ENCODE data around the gene CAND2. TPM values are rescaled to one million over a fixed set of nuclear protein-coding genes. Genes with fewer than 3 reads are reported as not detected.

The CAND2 gene
- total RNA-seq, 2 donors from 2014 or later: 0.72 to 2.2 TPM

- Histone ChIP-seq H3K36me3 (no peaks in the 10 kb centered on the region), H3K9ac (ENCODE audit: low read depth in 2 of 2, low read length in 2 of 2) (no peak overlapping the region), H3K27me3 (no peaks in the 10 kb centered on the region), H3K9me3 (no peaks in the 10 kb centered on the region), H3K4me3 (no peak overlapping the region), H3K27ac (no peak overlapping the region), H3K4me1 (no peaks in the 10 kb centered on the region)
- DNase-seq: no peak
- intact Hi-C loops (cut with DNase I): no loop called here
- TF ChIP-seq, protein P1, sequence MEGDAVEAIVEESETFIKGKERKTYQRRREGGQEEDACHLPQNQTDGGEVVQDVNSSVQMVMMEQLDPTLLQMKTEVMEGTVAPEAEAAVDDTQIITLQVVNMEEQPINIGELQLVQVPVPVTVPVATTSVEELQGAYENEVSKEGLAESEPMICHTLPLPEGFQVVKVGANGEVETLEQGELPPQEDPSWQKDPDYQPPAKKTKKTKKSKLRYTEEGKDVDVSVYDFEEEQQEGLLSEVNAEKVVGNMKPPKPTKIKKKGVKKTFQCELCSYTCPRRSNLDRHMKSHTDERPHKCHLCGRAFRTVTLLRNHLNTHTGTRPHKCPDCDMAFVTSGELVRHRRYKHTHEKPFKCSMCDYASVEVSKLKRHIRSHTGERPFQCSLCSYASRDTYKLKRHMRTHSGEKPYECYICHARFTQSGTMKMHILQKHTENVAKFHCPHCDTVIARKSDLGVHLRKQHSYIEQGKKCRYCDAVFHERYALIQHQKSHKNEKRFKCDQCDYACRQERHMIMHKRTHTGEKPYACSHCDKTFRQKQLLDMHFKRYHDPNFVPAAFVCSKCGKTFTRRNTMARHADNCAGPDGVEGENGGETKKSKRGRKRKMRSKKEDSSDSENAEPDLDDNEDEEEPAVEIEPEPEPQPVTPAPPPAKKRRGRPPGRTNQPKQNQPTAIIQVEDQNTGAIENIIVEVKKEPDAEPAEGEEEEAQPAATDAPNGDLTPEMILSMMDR (IDR thresholded peaks at IDR 0.05): no peak
Measured at GRCh38 chr3:12764171-12764776, 32.2 kb upstream of the CAND2 start.

- no peak overlapping the region for H3K9ac ChIP-seq (ENCODE audit: low read depth in 2 of 2, low read length in 2 of 2)
- TF ChIP-seq, protein P1 (IDR thresholded peaks at IDR 0.05): no peak
- DNase-seq: no peak
- no peaks in the 10 kb centered on the region for H3K27me3 ChIP-seq
- H3K9me3 ChIP-seq: no peaks in the 10 kb centered on the region
- H3K4me1 ChIP-seq: no peaks in the 10 kb centered on the region
- intact Hi-C loops (cut with DNase I): no loop called here
- H3K4me3 ChIP-seq: no peak overlapping the region
- H3K27ac ChIP-seq: no peak overlapping the region
- no peaks in the 10 kb centered on the region for H3K36me3 ChIP-seq
Measured at GRCh38 chr3:12766541-12766940, 29.9 kb upstream of the CAND2 start.

GRCh38 chr3:12768579-12769527 is 27.6 kb upstream of the CAND2 start:
- TF ChIP-seq, protein P1 (IDR thresholded peaks at IDR 0.05): no peak
- no peak for DNase-seq

DNA sequence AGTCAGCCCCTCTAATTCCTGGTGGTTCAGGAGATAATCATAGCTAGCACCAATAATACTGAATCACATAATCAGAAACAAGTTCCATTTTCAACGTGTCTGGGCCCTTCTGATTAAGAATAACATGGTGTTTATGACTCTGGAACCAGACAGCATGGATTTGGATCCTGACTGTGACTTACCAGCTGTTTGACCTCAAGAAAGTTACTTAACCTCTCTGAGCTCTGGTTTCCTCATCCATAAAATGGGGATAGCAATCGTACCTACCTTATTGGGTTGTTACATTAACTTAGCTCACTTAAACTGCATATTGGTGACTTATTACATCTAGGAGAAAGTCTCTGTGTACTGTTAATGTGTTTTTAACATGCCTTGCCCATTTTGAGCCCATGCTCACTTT is 26.7 kb upstream of the CAND2 start:
- Histone ChIP-seq H3K4me1 (no peaks in the 10 kb centered on the region), H3K4me3 (no peak overlapping the region), H3K27ac (no peak overlapping the region), H3K27me3 (no peaks in the 10 kb centered on the region), H3K9ac (ENCODE audit: low read depth in 2 of 2, low read length in 2 of 2) (no peak overlapping the region), H3K36me3 (no peaks in the 10 kb centered on the region), H3K9me3 (no peaks in the 10 kb centered on the region)
- intact Hi-C loops (cut with DNase I): no loop called here
- no peak for DNase-seq
- TF ChIP-seq, protein P1 (IDR thresholded peaks at IDR 0.05): no peak

More at GRCh38 chr3:12768579-12769527, 27.6 kb upstream of the CAND2 start:
- H3K4me1 ChIP-seq: no peaks in the 10 kb centered on the region
- H3K9me3 ChIP-seq: no peaks in the 10 kb centered on the region
- no peaks in the 10 kb centered on the region for H3K36me3 ChIP-seq
- no peaks in the 10 kb centered on the region for H3K27me3 ChIP-seq
- intact Hi-C loops (cut with DNase I): no loop called here
- H3K4me3 ChIP-seq: no peak overlapping the region
- H3K27ac ChIP-seq: no peak overlapping the region
- no peak overlapping the region for H3K9ac ChIP-seq (ENCODE audit: low read depth in 2 of 2, low read length in 2 of 2)

DNA sequence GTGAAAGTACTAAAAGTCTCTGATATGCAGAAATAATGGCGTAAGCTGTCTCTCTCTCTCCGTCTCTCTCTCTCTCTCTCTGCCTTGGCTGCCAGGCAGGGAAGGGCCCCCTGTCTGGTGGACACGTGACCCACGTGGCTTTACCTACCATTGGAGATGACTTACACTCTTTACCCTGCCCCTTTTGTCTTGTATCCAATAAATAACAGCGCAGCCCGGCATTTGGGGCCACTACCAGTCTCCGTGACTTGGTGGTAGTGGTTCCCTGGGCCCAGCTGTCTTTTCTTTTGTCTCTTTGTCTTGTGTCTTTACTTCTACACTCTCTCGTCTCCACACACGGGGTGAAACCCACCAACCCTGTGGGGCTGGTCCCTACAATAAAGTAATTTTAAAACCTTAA is 25.2 kb upstream of the CAND2 start:
- intact Hi-C loops (cut with DNase I): no loop called here
- no peaks in the 10 kb centered on the region for H3K27me3 ChIP-seq
- no peaks in the 10 kb centered on the region for H3K36me3 ChIP-seq
- H3K27ac ChIP-seq: no peak overlapping the region
- H3K4me1 ChIP-seq: no peaks in the 10 kb centered on the region
- H3K9ac ChIP-seq (ENCODE audit: low read depth in 2 of 2, low read length in 2 of 2): no peak overlapping the region
- DNase-seq: no peak
- TF ChIP-seq, protein P1 (IDR thresholded peaks at IDR 0.05): no peak
- H3K4me3 ChIP-seq: no peak overlapping the region
- H3K9me3 ChIP-seq: no peaks in the 10 kb centered on the region

All from colonic mucosa (tissue), 4 donors.